NCI-H345 (cell line): ENCODE results near the gene DNM3.
A peak's percentile ranks its signal among the peaks of the same experiment; 100 is the strongest.

ENCODE experiments used
- DNase-seq: peaks from one replicate; lab custom pipeline; 2025; lab: John Stamatoyannopoulos, UW

DNM3 gene

GRCh38 chr1:172397221-172397620 is 555.9 kb downstream of the DNM3 start:
- no peak for DNase-seq

DNA sequence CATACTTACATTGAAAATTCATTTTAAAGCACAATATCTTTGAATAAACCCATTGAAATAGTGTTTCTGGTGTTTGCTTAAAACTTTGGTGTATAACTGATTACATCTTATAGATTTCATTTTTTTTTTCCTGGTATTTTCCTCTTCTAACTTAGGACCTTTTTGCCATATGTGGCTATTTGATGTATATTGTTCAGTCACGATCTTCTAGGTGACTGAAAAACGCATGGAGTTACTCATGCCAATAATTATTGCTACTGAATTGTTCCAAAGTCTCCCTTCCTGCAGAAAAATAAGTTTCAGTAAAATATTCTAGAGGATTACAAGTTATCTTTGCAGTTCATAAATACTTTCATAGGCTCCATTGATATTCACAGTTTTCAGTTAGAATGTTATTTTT is 556.3 kb downstream of the DNM3 start:
- DNase-seq = no peak

DNA sequence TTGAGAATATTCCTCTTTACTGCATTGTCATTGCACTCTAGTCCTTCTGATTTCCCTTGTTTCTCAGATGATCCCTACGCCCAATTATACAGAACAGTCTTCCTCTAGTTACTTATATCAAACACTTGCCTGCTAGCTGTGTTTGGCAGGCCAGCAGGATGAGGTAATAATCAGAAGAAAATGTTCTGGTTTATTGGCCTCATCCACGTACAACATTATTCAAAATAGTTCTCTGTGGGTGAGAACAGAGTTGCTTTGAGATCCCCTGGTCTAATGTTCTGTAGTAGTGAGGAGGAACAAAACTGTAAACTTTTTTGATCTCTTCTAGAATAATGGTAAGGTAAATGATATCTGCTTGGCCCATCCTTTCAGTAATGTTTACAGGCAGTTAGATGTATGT is 556.9 kb downstream of the DNM3 start:
- DNase-seq = no peak

GRCh38 chr1:172398970-172399755 is 557.9 kb downstream of the DNM3 start:
- DNase-seq = peak; percentile 5

- DNase-seq = no peak
These were observed 558.7 kb downstream of the DNM3 start for GRCh38 chr1:172399756-172400721.

DNA sequence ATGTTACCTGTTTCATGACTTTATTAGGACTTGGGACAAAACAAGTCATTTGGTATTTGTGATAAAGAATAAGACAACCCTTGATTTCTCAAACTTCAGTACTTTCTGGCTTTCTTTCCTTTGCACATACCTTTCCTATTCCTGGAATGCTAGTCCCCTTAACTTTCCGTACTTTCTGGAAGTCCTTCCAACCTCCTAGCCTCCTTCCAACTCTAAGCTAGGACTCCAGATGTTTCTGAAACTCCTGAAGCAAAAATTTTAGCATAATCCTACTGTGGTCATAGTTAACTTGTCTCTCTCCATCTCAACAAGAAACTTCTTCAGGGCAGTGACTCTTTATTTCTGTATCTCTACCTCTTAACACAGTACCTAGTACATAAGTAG is 559.4 kb downstream of the DNM3 start:
- no peak for DNase-seq

DNA sequence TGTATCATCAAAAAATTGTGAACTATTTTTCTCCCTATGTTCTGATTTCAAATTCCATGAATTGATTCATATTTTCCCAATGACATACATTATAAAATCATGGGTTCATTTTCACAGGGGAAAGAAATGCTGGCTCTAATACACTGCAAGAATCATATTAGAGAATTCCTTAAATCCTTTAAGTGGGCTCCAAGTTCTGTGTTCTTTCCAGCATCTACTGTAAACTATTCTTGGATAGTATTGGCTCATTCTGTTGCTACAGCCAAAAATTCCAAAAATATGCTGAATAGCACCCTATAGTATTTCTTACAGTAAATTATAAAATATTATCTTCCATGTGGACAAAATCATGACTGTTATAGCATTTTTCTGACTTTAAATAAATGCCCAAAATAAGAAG is 560.2 kb downstream of the DNM3 start:
- no peak for DNase-seq

- no peak for DNase-seq
These were observed 560.6 kb downstream of the DNM3 start for GRCh38 chr1:172401892-172402291.

DNA sequence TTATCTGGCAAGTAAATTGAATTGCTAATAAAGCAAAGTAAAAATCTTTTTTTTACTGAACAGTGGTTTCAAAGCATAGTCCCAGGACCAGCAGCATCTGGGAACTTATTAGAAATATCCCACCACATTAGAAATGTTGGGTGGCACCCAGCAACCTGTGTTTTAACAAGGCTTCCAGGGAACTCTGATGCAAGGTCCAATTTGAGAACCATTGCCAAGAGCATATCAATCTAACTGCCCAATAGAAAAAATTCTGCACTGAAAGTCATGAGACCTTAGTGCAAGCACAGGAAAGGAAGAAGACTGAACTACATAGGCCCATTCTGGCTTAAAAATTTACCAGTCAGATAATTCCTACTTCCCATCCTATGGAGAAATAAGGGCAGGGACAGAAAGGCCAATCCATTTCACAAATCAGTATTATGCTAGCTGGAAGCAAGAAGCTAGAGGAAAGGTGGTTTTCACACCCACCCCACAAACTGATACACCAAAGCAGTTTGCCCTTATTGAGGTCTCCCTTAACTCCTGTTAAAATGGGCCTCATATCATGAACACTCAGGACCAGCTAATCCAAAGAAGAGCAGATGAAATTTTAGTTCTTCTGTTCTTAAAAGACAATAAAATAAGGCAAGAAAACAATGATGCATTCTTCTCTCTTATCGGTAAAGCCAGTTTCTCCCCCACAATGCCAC is 561.7 kb downstream of the DNM3 start:
- no peak for DNase-seq

DNA sequence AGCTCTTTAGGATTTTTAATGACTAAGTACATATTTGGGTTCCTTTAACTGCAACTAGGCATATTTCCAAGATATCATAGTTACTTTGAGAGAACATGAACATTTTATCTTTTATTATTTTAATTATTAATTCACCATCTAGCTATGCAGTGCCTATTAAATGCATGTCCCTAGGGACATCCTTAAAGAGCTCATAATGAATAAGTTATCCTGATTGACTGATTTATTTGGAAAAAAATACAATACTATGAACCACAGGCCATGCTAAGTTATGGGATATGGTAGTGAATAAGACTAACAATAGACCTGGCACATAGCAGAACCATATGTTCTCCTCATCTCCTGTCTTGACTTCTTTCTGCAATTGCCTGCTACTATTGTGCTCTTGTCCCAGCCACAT is 562.8 kb downstream of the DNM3 start:
- DNase-seq = no peak

GRCh38 chr1:172405912-172406311 is 564.6 kb downstream of the DNM3 start:
- DNase-seq = no peak

- no peak for DNase-seq
These were observed 565.7 kb downstream of the DNM3 start for GRCh38 chr1:172406968-172407367.

- DNase-seq = no peak
These were observed 567.7 kb downstream of the DNM3 start for GRCh38 chr1:172408958-172409357.

GRCh38 chr1:172410027-172410426 is 568.7 kb downstream of the DNM3 start:
- DNase-seq = no peak

GRCh38 chr1:172411791-172412338 is 570.6 kb downstream of the DNM3 start:
- DNase-seq = no peak

- DNase-seq = no peak
These were observed 573.0 kb downstream of the DNM3 start for GRCh38 chr1:172414331-172414730.

GRCh38 chr1:172416496-172417035 is 575.3 kb downstream of the DNM3 start:
- DNase-seq = no peak

GRCh38 chr1:172417557-172417956 is 576.3 kb downstream of the DNM3 start:
- DNase-seq = no peak

- DNase-seq = no peak
These were observed 579.1 kb downstream of the DNM3 start, which contains the start of gene C1orf105 for GRCh38 chr1:172420385-172420784. Gene C1orf105 (plus strand): TSS chr1:172420685. CDS start chr1:172420886, 201 bp downstream.

GRCh38 chr1:172421974-172422604 is 580.8 kb downstream of the DNM3 start:
- no peak for DNase-seq

DNA sequence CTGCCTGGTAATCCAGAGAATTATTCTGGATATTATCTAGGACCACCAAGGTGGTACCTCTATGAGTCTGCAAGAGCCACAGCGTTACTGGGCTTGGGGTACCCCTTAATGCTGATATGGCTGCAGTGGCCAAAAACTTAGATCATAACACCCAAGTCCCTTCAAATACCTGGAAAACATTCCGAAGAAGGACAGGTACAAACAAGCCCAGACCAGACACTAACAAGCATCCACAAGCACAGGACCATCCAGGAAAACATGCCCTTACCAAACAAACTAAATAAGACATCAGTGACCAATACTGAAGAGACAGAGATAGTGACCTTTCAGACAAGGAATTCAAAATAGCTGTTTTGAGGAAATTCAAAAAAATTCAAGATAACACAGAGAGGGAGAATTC is 582.0 kb downstream of the DNM3 start:
- DNase-seq = no peak
